Measurements from ENCODE around the gene MYO5A.

DNA sequence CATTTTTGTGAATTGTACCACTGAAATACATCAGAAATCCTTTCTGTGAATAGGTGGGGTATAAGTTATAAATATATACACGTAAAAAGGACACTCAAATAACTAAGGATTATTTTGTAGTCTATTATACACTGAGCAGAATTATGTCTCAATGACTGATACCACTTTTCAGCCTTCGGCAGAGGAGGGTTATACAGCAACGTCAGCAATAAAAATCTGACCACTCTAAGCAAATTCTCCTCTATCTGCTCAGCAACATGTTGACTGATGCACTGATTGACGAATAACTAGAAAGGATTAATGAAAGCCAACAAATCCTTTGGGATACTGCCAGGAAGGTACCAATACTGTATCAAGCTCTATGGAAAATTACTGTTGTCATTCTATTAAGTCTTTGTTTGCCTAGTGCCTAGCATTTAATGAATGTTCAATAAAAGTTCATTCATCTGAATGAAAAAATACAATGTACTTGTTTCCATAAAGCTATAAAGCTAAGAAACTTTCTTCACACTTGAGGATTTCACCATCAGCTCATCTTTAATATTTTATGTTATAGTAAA, 34.9 kb upstream of the MYO5A start:
- TF ChIP-seq FOSL2 (IDR thresholded peaks at IDR 0.05) (no peak), FOSL2 (CRISPR knock-in tag; IDR thresholded peaks at IDR 0.05) (no peak), TP53 (CRISPR knock-in tag; IDR thresholded peaks at IDR 0.05) (no peak), JUN (IDR thresholded peaks at IDR 0.05) (no peak), REST (IDR thresholded peaks at IDR 0.05) (no peak), BHLHE40 (IDR thresholded peaks at IDR 0.05; ENCODE audit: low read depth, low read length) (no peak), RAD21 (conservative IDR thresholded peaks at IDR 0.05 in 1 of 2, IDR thresholded peaks at IDR 0.05 in 1 of 2) (no peak)
- TF ChIP-seq, protein P1, sequence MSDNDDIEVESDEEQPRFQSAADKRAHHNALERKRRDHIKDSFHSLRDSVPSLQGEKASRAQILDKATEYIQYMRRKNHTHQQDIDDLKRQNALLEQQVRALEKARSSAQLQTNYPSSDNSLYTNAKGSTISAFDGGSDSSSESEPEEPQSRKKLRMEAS (IDR thresholded peaks at IDR 0.05): no peak
- TF ChIP-seq, protein P2, sequence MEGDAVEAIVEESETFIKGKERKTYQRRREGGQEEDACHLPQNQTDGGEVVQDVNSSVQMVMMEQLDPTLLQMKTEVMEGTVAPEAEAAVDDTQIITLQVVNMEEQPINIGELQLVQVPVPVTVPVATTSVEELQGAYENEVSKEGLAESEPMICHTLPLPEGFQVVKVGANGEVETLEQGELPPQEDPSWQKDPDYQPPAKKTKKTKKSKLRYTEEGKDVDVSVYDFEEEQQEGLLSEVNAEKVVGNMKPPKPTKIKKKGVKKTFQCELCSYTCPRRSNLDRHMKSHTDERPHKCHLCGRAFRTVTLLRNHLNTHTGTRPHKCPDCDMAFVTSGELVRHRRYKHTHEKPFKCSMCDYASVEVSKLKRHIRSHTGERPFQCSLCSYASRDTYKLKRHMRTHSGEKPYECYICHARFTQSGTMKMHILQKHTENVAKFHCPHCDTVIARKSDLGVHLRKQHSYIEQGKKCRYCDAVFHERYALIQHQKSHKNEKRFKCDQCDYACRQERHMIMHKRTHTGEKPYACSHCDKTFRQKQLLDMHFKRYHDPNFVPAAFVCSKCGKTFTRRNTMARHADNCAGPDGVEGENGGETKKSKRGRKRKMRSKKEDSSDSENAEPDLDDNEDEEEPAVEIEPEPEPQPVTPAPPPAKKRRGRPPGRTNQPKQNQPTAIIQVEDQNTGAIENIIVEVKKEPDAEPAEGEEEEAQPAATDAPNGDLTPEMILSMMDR (IDR thresholded peaks at IDR 0.05): no peak
